GM18511 (cell line): ENCODE results near the gene GCM1.

Experiments
- ATAC-seq: cut with Tn5 transposase; IDR thresholded peaks from one replicate; pipeline ENCODE4 v1.9.1; 2021; ENCODE audit warnings: mild to moderate bottlenecking, moderate library complexity; ENCODE audit not compliant: unreplicated experiment

Gene GCM1

DNA sequence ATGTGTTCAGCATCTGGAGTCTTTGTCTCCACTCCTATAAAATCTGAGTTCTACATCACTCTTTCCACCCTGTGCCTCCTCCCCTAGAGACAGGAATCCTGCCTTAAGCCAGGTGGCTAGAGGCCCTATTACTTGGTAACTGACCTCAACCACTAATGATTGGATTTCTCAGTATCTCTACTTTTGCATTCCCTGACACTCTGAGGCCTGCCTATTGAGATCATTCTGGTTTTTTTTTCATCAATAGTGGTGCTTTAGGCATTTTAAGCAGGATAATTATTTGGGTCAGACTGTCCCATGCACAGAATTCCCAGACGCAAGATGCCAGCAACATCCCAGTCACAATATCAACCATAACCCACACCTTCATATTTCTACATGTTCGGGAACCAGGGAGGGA lies 3.9 kb upstream of the GCM1 start:
- no peak for ATAC-seq

DNA sequence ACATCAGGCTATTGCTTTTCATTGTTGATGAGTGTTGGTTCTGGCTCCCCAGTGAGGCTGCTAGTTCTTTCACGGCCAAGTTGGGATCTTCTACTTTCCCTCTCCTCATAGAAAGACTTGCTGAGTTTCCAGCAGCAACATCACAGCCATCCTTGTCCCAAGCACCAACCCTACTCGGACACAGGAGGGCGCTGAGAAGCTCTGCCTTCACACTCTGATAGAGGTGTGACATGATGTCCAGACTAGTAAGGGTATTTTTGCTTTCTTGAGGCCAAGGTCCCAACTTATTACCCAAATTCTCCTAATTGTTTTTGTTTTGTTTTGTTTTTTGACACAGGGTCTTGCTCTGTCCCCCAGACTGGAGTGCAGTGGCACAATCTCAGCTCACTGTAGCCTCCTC lies 3.0 kb upstream of the GCM1 start:
- ATAC-seq = no peak

DNA sequence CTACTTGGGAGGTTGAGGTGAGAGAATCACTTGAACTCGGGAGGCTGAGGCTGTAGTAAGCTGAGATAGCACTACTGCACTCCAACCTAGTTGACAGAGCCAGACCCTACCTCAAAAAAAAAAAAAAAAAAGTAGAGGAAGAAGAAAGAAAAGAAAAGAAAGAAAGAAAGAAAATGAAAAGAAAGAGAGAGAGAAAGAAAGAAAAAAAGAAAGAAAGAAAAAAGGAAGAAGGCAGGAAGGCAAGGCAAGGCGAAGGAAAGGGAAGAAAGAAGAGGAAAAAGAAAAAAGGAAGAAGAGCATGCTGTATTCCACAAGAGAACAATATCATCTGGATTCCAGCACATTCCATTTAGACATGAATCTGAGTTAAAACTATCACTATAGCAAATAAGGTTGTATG lies 3.8 kb downstream of the GCM1 start:
- ATAC-seq = no peak

DNA sequence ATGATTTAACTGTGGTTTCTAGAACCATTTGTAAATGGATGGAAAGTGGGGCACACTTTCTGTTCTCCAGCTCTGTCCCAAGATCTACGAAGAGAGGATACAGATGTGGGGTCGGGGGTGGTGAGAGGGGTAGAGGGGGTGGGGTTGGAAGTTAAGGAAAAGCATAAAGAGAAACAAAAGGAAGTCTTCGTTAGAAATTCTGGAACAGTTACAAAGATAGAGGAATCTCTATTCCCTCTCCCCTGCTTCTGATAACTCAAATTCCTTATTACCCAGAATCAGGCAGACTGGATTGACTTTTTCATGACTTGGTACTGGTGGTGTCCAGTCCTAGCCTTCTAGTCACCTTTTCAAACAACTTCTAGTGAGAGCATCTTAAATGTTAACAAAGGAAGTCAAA lies 4.9 kb downstream of the GCM1 start:
- ATAC-seq = no peak

DNA sequence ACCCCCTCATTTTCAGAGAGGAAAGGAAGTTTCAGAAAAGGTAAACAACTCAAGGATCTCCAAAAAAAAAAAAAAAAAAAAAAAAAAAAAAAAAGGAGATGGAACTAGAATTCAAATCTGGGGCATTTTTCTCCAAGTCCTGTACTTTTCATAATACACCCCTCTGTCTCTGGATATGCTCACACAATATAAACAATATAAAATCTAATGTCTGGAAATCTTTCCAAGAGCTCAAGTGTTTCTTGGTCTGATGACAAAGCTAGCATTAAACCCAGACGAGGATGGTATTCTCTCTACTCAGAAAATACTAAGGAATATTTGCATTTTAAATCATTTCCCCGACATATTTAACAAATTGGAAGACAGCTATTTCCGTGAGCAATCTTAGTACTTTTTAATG lies 5.8 kb downstream of the GCM1 start:
- ATAC-seq = no peak

DNA sequence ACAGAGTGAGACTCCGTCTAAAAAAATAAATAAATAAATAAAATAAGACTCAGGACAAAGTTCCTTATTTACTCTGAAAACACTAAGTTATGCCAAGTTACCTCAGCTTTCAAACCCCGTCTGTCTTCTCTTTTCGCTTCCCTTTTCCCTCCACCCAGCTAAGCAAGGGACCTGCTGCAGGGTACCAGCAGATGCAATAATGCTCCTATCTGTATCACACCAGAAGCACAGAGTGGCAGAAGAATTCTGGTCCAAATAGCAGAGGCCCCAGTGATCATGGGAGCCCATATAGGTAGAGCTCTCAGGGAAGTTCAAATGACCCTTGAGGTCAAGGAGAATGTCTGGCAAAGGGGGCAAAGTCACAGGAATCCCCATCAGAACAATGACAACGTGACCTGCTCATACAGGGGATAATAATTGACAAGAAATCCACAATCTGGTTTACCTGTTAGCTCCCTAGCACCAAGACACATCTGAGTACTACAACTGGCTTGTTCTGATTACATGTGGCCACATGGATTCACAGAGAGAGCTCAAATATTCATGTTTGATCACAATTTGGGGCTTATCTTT lies 8.7 kb downstream of the GCM1 start:
- no peak for ATAC-seq

DNA sequence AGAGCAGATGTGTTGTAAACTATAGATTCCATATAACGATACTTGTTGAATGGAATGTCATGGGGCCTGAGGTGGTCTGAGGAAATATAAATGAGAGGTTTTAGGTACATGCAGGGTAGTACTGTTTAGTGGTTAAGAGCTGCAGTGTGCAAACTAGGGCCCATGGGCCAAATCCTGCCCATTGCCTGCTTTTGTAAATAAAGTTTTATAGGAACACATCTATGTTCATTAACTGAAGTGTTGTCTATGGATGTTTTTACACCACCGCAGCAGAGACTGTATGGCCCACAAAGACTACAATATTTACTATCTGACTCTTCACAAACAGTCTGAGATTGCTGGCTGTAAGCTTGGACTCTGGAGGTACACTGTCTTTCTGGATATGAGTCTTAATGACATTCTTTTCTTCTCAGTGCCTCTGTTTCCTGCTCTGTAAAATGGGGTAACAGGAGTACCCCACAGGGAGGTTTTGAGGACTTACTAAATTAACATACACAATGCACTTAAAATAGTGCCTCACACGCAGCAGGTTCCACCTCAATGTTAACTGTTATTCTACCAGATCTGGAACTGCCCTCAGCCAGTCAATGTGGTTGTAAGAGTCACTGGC lies 12.5 kb downstream of the GCM1 start:
- no peak for ATAC-seq

DNA sequence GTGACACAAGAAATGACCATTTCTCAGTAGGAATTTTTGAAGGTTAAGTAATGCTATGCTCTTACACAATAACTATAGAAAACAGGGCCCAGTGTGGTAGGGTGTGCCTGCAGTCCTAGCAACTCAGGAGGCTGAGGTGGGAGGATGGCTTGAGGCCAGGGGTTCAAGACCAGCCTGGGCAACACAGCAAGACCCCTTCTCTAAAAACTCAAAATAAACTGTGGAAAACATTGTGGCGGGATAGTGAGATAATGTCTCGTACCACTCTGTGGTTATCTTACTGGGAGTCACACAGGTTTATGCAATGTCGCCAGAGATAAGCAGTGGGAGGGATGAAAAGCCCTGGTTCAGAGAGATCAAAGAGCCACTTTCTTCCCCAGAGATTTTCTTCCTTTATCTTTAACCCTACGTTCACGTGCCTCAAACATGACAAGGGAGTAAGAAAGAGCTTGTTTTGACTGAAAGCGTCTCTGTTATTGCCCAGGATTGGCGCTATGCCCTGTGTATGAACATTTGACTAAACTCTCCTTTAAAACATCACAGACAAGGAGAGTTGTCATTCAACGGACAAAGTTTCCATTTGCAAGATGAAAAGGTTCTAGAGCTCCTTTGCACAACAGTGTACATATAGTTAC lies 13.9 kb downstream of the GCM1 start:
- ATAC-seq = no peak

DNA sequence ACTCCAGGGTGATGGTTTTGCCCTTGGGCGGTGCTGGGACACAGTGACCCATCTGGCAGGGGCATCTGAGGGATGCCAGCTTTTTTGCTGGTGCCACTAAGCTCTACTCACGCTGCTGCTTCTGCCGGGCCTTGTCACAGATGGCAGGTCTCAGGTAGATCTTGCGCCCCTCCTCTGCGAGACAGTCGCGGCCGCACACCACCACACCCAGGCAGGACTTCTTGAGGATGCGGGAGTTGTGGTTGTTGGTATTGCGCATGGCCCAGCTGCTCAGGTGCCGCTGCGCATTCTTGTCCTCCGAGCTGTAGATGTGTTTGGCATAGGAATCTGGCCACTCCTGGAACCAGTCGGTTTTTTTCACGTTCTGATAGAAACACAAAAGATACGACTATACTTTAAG lies 14.7 kb downstream of the GCM1 start:
- ATAC-seq = no peak

DNA sequence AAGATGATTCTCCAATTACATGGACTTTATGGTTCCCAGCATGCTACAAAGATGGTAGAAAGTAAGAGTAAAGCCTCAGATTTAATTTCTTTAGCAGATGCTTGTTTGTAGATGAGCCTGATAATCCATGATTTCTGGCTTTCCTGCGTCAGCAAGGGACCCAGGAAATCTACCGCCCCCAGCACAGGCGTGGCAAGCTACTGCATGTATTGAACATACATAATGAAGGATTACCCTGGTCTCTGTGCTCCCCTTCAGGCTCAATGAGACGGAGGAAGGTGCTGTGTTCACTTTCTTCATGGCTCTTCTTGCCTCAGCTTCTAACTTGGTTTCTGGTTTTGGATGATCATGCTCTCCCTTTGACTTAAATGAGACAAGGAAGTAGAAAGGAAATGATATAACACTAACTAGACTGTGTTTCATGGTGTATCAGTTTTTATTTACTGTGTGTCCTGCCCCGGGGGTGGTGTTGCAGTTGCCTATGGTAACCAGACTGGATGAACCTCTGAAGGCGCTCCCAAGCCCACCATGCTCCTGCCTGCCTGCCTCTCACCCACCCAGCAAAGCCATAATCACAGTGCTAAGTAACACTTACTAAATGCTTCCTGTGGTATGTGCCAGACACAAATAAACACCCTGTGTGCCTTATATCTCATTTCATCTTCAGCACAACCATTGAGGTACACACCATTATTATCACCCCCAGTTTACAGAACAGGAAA lies 17.9 kb downstream of the GCM1 start:
- ATAC-seq = no peak

DNA sequence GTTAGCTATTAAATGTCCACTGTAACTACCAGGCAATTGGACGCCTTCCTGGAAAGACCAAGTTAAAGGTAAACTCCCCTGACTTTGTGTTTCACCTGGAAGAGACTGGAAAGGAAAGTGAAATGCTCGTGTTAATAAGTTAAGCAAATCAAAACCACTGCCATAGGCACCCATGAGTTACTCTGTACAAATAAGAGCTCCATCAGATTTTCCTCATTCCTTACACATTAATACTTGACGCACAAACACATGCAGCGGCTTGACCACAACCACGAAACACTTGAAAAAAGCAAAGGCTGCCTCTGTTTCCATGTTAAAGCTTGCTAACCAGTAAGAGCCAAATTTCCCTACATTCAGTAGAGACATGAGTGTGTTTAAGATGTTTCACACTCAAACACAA lies 19.8 kb downstream of the GCM1 start:
- no peak for ATAC-seq

DNA sequence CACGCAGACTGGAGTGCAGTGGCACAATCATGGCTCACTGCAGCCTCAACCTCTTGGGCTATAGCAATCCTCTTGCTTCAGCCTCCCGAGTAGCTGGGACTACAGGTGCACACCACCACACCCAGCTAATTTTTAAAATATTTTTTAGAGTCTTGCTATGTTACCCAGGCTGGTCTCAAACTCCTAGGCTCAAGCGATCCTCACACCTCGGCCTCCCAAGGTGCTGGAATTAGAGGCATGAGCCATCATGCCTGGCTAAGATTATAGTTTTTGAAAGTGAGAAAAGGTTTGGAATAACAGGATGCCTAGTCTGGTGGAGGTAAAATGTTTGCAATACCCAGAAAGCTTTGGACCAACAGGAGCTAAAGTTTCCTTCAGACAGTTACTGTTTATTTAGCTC lies 23.4 kb downstream of the GCM1 start:
- ATAC-seq = no peak

DNA sequence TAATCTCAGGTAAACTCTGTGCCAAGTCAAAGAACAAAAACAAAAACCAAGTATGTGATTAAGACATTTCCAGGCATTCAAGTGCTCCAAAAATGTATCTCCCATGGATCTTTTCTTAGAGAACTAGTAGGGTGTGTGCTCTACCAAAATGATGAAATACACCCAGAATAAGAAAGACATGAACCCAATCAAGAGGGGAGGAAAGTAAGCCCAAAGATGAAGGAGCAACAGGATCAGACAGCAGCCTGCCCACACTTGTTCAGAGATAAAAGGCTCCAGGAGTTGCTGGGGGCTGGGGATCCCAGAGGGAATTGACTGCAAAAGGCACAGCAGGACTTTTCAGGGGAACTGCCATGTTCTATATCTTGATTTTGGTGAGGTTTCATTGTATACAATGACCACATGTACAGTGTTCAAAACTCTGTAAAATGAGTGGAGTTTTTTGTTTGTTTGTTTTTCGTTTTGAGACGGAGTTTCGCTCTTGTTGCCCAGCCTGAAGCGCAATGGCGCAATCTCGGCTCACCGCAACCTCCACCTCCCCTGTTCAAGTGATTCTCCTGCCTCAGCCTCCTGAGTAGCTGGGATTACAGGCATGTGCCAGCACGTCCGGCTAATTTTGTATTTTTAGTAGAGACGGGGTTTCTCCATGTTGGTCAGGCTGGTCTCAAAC lies 24.4 kb downstream of the GCM1 start:
- no peak for ATAC-seq

DNA sequence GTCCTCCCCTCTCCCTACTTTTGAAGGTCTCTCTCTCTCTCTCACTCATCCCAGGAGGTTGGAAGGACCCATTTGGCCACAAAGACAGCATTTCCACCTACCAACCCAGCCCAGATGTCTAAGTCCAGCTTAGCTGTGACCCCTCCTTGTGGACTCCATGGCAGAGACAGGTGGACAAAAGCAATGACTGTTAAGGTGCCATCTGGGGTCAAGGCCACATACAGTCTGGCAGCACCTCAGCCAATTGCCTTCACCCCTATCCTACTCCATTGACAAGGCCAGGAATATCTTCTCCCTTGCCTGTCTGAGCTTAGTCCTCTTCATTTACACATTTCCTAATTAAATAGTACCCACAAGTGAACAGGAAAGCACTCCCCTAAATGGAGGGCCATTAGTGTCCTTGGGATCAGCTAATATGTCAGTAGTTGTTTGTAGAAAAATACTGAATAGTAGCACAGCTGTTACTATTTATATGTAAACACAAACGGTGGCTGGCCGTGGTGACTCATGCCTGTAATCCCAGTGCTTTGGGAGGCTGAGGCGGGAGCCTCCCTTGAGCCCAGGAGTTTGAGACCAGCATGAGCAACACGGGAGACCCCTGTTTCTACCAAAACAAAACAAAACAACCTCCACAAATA lies 28.8 kb downstream of the GCM1 start:
- no peak for ATAC-seq

DNA sequence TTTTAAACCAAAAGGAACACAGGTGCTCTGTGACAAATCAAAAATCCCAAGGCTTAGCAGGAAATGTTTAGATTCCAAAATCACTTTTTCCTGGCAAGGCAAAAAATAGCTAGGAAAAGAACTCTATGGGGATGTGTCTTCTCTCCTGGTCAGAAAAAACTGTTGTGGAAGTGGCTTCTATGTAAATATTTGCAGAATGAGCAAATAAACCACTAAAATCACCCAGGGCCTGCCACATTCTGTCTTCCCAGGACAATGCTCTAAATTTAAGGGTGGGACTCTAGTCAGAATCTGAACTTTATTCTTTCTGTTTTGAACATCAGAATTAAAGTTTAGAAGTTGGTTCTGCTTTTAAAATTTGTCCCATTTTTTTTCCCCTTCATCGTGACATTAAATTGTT lies 29.3 kb downstream of the GCM1 start:
- no peak for ATAC-seq

DNA sequence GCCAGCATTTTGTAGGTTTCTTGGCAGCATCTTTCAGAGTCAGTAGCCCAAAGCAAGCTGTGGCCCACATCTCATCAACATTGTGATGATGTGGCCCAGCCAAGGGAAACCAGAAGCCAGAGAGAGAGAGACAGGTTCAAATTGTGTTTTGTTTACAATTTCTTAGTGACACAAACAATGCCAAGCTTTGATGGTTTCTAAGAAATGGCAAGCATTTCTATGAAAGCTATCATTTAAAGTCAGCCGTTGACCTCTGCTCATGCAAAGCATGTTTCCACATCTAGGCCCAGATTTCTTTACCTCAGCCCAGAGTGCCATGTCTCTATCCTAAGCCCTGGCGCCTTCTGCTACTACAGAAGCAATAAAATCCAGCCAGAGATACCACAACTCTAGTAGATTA lies 32.9 kb downstream of the GCM1 start:
- no peak for ATAC-seq

DNA sequence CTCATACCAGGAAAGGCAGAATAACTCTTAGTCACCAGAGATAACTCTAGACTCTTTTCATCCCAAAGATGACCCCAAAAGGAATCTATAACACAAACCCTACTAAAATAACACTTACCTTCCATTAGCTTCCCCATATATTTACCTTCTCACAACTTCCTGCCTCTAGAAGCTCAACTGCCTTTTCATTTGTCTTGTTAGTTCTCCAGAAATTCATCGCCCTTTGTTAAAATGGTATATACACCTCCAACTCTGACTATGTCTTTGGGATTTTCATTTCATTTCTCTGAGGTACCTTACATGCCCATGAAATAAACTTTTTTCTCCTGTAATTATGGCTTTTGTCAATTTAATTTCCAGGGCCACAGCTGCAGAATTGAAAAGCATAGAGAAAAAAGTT lies 33.5 kb downstream of the GCM1 start:
- ATAC-seq = no peak

DNA sequence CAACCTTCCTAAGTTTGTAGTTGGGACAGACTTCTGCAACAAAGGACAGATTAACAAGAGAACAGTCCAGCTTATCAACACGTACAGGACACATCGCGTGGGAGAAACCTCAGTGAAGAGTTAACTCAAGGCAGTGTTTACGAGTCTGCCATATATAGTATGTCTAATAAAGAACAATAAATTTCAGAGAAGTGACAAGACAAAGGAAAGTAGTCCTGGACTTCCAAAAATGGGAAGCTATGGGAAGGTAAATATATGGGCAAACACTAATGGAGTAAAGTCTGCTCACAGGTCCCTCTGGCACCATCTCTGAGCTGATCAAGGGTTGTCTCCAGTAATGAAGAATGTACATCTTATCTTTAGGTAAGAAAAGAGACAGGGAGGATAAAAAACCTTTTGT lies 34.9 kb downstream of the GCM1 start:
- no peak for ATAC-seq

DNA sequence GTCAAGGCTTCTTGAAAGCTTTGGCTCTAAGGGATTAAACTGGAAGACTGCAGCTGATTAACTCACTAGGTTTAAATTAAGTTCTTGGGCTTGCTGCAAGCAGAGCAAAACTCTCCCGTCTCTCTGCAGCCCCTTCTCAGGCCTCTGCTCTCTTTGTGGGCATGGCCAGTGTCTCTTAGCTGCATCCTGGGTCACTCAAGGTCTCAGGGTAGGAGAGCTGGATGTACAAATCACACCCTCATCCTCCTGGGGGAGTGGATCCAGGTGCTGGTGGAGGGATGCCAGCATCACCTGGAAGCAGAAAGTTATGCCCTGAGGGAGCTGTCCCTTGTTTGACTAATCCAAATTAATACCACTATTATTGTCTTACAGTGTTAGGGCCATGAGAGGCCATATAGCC lies 35.8 kb downstream of the GCM1 start:
- no peak for ATAC-seq

DNA sequence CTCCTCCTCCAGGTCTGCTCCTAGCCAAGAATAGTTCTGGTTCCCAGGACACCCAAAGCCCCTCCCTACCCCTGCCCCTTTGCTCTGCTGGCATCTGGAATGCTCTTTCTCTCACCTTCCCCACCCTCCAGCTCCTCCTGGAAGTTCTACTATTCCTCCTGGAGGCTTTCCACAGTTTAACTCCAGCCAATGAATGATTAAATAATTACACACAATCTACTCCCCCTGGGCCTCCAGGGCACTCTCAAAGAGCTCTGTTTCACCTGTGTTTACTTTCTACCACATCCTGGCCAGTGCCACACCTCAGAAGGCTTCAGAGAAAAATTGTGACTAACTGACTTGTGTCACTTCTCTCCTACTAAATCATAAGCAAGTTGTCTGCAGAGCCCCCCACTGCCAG lies 36.2 kb downstream of the GCM1 start:
- no peak for ATAC-seq

DNA sequence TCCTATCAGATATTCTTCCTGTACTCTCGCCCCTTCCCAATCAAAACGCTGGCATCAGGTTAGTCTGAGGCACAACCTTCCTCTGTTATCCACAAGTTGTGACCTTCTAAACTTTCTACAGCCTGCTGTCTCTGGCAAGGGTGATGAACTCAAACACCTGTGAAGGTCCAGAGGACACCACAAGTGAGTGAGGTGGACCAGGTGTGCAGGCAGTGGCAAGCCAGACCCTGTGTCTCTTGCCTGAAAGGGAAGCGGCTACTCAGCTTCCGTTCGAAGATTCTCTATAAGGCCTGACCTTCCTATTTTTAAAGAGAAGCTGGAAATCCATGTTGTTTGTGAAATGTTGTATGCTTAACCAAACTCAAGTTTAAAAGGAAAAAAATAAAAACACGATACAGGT lies 36.8 kb downstream of the GCM1 start:
- ATAC-seq = no peak
